B cell (primary cell): ENCODE results near the gene AGFG2. TPM values are rescaled to one million over a fixed set of nuclear protein-coding genes. Genes with fewer than 3 reads are reported as not detected.

Experiments
- ATAC-seq: fragments of 200-7000 bp; cut with Tn5 transposase; one replicate; pipeline ENCODE4 v1.10.0; 2021; ENCODE audit warnings: low read depth, mild to moderate bottlenecking, moderate number of reproducible peaks, moderate library complexity
- CTCF ChIA-PET: fragments of 350-600 bp; sonication (Branson Sonifier 250); formaldehyde crosslinking; loops from one replicate; lab custom pipeline; 2021; ENCODE audit warnings: antibody characterized with exemption, inconsistent platforms; lab: Charles Lee
- POLR2A ChIA-PET: fragments of 350-600 bp; sonication (Branson Sonifier 250); formaldehyde crosslinking; loops from one replicate; lab custom pipeline; 2021; ENCODE audit warnings: antibody characterized with exemption; lab: Charles Lee
- DNase-seq: peaks from one replicate; pipeline ENCODE4 v3.0.0; 2013
- H2AFZ ChIP-seq: 2 replicates; pipeline ENCODE4 v1.6.1; 2012; ENCODE audit warnings: mild to moderate bottlenecking, low read depth, low read length; ENCODE audit not compliant: insufficient read depth, poor library complexity, severe bottlenecking
- H3K27ac ChIP-seq, 2 donors: 1 replicate in 1 of 2; 2 replicates in 1 of 2; pipeline ENCODE4 v1.5.1; 2012 to 2013; ENCODE audit warnings: low read length in 2 of 2, mild to moderate bottlenecking in 2 of 2, moderate library complexity in 1 of 2
- H3K27me3 ChIP-seq, 4 experiments: fragments of 200-600 bp in 1 of 4; sonication (generic) in 1 of 4; replicated peaks in 1 of 4; 1 replicate in 2 of 4; 2 replicates in 2 of 4; pipeline versions ENCODE4 v1.6.1 to v1.7.0; 2013 to 2016; ENCODE audit warnings: low read length in 3 of 4, mild to moderate bottlenecking in 2 of 4, mixed read lengths in 1 of 4, moderate library complexity in 1 of 4; ENCODE audit not compliant: insufficient read depth in 4 of 4, control insufficient read depth in 3 of 4; ENCODE audit errors: control extremely low read depth in 1 of 4
- H3K36me3 ChIP-seq, 2 experiments: replicated peaks in 1 of 2; 1 replicate in 1 of 2; 2 replicates in 1 of 2; pipeline versions ENCODE4 v1.6.1 to v1.7.1; 2013; ENCODE audit warnings: low read length in 1 of 2; ENCODE audit not compliant: insufficient read depth in 2 of 2, control insufficient read depth in 1 of 2; ENCODE audit errors: control extremely low read depth in 1 of 2, extremely low read depth in 1 of 2
- H3K4me1 ChIP-seq, 2 donors: fragments of 200-600 bp in 1 of 2; sonication (generic) in 1 of 2; 1 replicate in 1 of 2; 2 replicates in 1 of 2; pipeline versions ENCODE4 v1.5.1 to v1.6.1; 2013 to 2017; ENCODE audit warnings: low read length in 2 of 2; ENCODE audit not compliant: control insufficient read depth in 2 of 2, insufficient read depth in 2 of 2
- H3K4me2 ChIP-seq: replicated peaks from 2 replicates; pipeline ENCODE3; 2012; ENCODE audit warnings: mild to moderate bottlenecking, low read depth, low read length; ENCODE audit not compliant: poor library complexity, severe bottlenecking
- H3K4me3 ChIP-seq, 5 experiments: fragments of 200-600 bp in 1 of 5; sonication (generic) in 1 of 5; 1 replicate in 3 of 5; 2 replicates in 2 of 5; pipeline versions ENCODE4 v1.5.1 to v1.7.0; 2011 to 2016; ENCODE audit warnings: low read length in 4 of 5, mild to moderate bottlenecking in 4 of 5, low read depth in 2 of 5, control low read depth in 1 of 5, moderate library complexity in 1 of 5; ENCODE audit not compliant: insufficient read depth in 1 of 5; ENCODE audit errors: control extremely low read depth in 1 of 5, extremely low read depth in 1 of 5
- H3K79me2 ChIP-seq: fragments of 200-600 bp; sonication (generic); one replicate; pipeline ENCODE4 v1.6.0; 2016; ENCODE audit warnings: low read length; ENCODE audit not compliant: control insufficient read depth, insufficient read depth
- H3K9ac ChIP-seq: fragments of 200-600 bp; sonication (generic); 2 replicates; pipeline ENCODE4 v1.6.1; 2017; ENCODE audit warnings: mild to moderate bottlenecking, low read length, moderate library complexity
- H3K9me3 ChIP-seq, 3 donors: one replicate each; pipeline versions ENCODE4 v1.6.1 to v1.7.1; 2013; ENCODE audit warnings: low read length in 2 of 3; ENCODE audit not compliant: control insufficient read depth in 2 of 3, insufficient read depth in 1 of 3; ENCODE audit errors: control extremely low read depth in 1 of 3
- H4K20me1 ChIP-seq: 2 replicates; pipeline ENCODE4 v1.6.0; 2012; ENCODE audit warnings: mild to moderate bottlenecking, low read length; ENCODE audit not compliant: insufficient read depth, control insufficient read depth, poor library complexity, severe bottlenecking
- H3K27ac Mint-ChIP-seq: one replicate; pipeline ENCODE4 v1.8.0; 2021; ENCODE audit warnings: mixed read lengths
- H3K27me3 Mint-ChIP-seq: one replicate; pipeline ENCODE4 v1.8.0; 2021; ENCODE audit warnings: mixed read lengths
- H3K4me1 Mint-ChIP-seq: one replicate; pipeline ENCODE4 v1.8.0; 2021; ENCODE audit warnings: mixed read lengths
- H3K4me3 Mint-ChIP-seq: one replicate; pipeline ENCODE4 v1.8.0; 2021; ENCODE audit warnings: mixed read lengths
- H3K9me3 Mint-ChIP-seq: one replicate; pipeline ENCODE4 v1.8.0; 2022; ENCODE audit warnings: mixed read lengths; ENCODE audit not compliant: insufficient read depth
- EZH2 ChIP-seq: IDR thresholded peaks from 2 replicates; pipeline ENCODE4 v1.6.1; 2012; ENCODE audit warnings: borderline replicate concordance, low read depth, mild to moderate bottlenecking, moderate library complexity, low read length; ENCODE audit not compliant: insufficient read depth, poor library complexity, severe bottlenecking
- whole genome bisulfite sequencing: methylation state at CpG from one replicate; pipeline ENCODE4 v1.1.5; 2013; ENCODE audit warnings: missing lambda C conversion rate; ENCODE audit not compliant: insufficient coverage; 5-methylcytosine and 5-hydroxymethylcytosine counted together
- intact Hi-C: fragments of 100-400 bp; cut with micrococcal nuclease; formaldehyde crosslinking; loops from one replicate; pipeline ENCODE4 v1.10.0; 2022
- polyA plus RNA-seq: library from polyadenylated mRNA; depleted of rRNA; stranded (reverse); fragments of >200 nt; gene quantifications from 2 replicates; pipeline ENCODE4 v1.2.3, GENCODE V29; 2012
- total RNA-seq, 2 donors: library from RNA; stranded (reverse); fragments of 120-200 nt in 1 of 2; gene quantifications; 1 replicate in 1 of 2; 2 replicates in 1 of 2; pipeline versions ENCODE4 v1.2.3 to v1.2.4, GENCODE V29; 2013 to 2022
- TF ChIP-seq, protein P1 (sequence below): fragments of 200-600 bp; IDR thresholded peaks from one replicate; pipeline ENCODE4 v1.8.0; 2022; ENCODE audit warnings: antibody characterized with exemption, mild to moderate bottlenecking

The AGFG2 gene
- total and polyA plus RNA-seq, 2 donors (not counting 1 experiment from before 2014, with no cell fraction given) = 11.0 TPM

- no peak overlapping the region for H3K9ac ChIP-seq
- no peak overlapping the region for H3K27ac ChIP-seq
- no peaks in the 10 kb centered on the region for H3K79me2 ChIP-seq
- no peaks in the 10 kb centered on the region for H3K36me3 ChIP-seq
- CTCF ChIA-PET = no interaction called here
- Mint-ChIP-seq H3K9me3 (no peaks in the 10 kb centered on the region), H3K4me3 (no peak overlapping the region), H3K27me3 (peaks cover 17% of the 10 kb centered on the region), H3K27ac (no peak overlapping the region), H3K4me1 (no peaks in the 10 kb centered on the region)
- TF ChIP-seq, protein P1, sequence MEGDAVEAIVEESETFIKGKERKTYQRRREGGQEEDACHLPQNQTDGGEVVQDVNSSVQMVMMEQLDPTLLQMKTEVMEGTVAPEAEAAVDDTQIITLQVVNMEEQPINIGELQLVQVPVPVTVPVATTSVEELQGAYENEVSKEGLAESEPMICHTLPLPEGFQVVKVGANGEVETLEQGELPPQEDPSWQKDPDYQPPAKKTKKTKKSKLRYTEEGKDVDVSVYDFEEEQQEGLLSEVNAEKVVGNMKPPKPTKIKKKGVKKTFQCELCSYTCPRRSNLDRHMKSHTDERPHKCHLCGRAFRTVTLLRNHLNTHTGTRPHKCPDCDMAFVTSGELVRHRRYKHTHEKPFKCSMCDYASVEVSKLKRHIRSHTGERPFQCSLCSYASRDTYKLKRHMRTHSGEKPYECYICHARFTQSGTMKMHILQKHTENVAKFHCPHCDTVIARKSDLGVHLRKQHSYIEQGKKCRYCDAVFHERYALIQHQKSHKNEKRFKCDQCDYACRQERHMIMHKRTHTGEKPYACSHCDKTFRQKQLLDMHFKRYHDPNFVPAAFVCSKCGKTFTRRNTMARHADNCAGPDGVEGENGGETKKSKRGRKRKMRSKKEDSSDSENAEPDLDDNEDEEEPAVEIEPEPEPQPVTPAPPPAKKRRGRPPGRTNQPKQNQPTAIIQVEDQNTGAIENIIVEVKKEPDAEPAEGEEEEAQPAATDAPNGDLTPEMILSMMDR = no peak
- no peak for TF ChIP-seq EZH2
- 93% methylated on average over 4 of the region's 7 CpGs for WGBS
- H3K27me3 ChIP-seq = peaks cover 0 to 19% (median 5%) of the 10 kb centered on the region in 4 experiments
- POLR2A ChIA-PET = no interaction called here
- H3K9me3 ChIP-seq = no peaks in the 10 kb centered on the region
- H3K4me2 ChIP-seq = no peak overlapping the region
- H4K20me1 ChIP-seq = no peaks in the 10 kb centered on the region
- no peak overlapping the region for H3K4me3 ChIP-seq
- ATAC-seq (no peak), DNase-seq (no peak)
- intact Hi-C loops = no loop called here
- no peaks in the 10 kb centered on the region for H3K4me1 ChIP-seq
- H2AFZ ChIP-seq = no peak overlapping the region
Observed at GRCh38 chr7:100595188-100595587, 56.2 kb downstream of the AGFG2 start.

- intact Hi-C loops = no loop called here
- ChIA-PET CTCF (interaction anchor here (0.6 to 0.8 kb wide), 2 partner anchors 39 to 82 kb away, joined by 3 to 5 read pairs; no protein-coding TSS in a partner anchor), POLR2A (interaction anchor here (0.7 kb wide), 1 partner anchor 94 kb away, joined by 4 read pairs; no protein-coding TSS in a partner anchor)
- Mint-ChIP-seq H3K27me3 (no peaks in the 10 kb centered on the region), H3K9me3 (no peaks in the 10 kb centered on the region), H3K4me1 (no peaks in the 10 kb centered on the region), H3K4me3 (no peak overlapping the region), H3K27ac (no peak overlapping the region)
- H3K79me2 ChIP-seq = no peaks in the 10 kb centered on the region
- no peak for TF ChIP-seq EZH2
- TF ChIP-seq, protein P1 = no peak
- H3K9ac ChIP-seq = no peak overlapping the region
- H3K4me1 ChIP-seq = peaks cover 0 to 3% of the 10 kb centered on the region in 2 donors
- no peak overlapping the region for H2AFZ ChIP-seq
- H3K27me3 ChIP-seq = no peaks in the 10 kb centered on the region
- H3K4me2 ChIP-seq = no peak overlapping the region
- DNase-seq = no peak
- WGBS = 82% methylated on average over 3 of the region's 4 CpGs
- no peak overlapping the region for H3K4me3 ChIP-seq
- H4K20me1 ChIP-seq = no peaks in the 10 kb centered on the region
- no peak for ATAC-seq
- no peaks in the 10 kb centered on the region for H3K9me3 ChIP-seq
- no peaks in the 10 kb centered on the region for H3K36me3 ChIP-seq
- no peak overlapping the region for H3K27ac ChIP-seq
Observed at GRCh38 chr7:100598425-100598824, 59.4 kb downstream of the AGFG2 start.
